GM21447 (cell line): Measurements from ENCODE around the gene SHISAL1.
"Not testable (repeated sequence)": the region's sequence is repeated elsewhere in the genome, so short reads cannot be mapped to it uniquely, and the experiment has no call there.

Source experiments
- ATAC-seq: cut with Tn5 transposase; IDR thresholded peaks from one replicate; pipeline ENCODE4 v1.9.1; 2021; ENCODE audit not compliant: unreplicated experiment

Gene SHISAL1

DNA sequence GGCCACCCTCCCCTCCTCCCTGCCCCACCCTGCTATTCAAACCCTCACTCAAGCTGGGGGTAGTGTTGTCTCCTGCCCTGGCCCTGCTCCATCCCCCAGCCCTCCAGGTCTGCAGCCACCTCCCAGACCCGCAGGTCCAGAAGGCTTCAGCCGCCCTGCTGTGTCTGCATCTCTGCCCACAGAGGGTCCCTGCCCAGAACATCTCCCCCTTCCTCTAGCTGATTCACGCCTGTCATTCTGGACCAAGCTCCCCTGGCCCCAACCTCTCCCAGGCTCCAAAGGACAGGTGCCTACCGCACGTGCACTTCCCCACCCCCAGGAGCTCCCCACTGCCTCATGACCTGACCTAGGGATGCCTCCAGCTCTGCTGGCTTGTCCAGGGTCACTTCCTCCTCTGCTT, 16.0 kb upstream of the SHISAL1 start:
- ATAC-seq, result no peak

GRCh38 chr22:44328326-44328725, 15.6 kb upstream of the SHISAL1 start:
- ATAC-seq, result no peak

DNA sequence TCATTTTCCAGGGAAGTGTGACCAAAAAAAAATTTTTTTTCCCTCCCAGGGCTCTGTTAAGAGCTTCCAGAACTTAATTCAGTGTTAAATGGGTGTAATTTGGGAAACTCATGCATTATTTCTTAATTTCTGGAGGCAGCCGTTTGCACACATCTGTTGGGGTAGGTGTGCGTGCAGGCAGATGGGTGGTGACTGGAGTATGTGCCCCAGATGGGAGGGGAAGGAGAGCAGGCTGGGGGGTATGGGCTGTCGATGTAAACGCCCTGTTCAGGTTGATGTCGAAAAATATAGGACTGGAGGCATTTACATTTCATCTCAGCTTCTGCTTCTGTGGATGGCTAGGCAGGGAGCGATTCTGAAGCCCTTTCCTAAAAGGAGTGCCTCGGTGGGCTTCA, 13.7 kb upstream of the SHISAL1 start:
- ATAC-seq, result no peak

GRCh38 chr22:44325718-44326490, 13.2 kb upstream of the SHISAL1 start:
- no peak for ATAC-seq

- ATAC-seq, result not testable (repeated sequence)
Measured at GRCh38 chr22:44323140-44323790, 10.5 kb upstream of the SHISAL1 start.

- no peak for ATAC-seq
Measured at GRCh38 chr22:44319685-44320084, 6.9 kb upstream of the SHISAL1 start.

DNA sequence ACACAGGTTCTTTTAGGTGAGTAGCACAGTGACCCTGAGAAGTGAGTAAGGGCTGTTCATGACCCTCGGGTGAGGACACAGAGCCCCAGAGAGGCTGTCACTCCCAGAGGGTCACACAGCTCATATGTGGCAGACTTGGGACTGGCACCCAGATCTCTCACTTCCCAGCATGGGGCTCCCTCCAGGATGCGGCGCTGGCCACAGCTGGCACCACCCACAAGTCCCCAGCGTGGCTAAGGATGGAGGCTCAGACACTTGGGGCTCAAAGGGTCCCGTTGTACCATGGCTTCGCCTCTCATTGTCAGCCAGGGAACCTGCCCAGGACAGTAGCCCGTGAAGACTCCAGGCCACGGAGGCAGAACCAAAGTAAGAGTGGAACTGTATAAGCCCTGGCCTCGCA, 6.0 kb upstream of the SHISAL1 start:
- ATAC-seq, result no peak

DNA sequence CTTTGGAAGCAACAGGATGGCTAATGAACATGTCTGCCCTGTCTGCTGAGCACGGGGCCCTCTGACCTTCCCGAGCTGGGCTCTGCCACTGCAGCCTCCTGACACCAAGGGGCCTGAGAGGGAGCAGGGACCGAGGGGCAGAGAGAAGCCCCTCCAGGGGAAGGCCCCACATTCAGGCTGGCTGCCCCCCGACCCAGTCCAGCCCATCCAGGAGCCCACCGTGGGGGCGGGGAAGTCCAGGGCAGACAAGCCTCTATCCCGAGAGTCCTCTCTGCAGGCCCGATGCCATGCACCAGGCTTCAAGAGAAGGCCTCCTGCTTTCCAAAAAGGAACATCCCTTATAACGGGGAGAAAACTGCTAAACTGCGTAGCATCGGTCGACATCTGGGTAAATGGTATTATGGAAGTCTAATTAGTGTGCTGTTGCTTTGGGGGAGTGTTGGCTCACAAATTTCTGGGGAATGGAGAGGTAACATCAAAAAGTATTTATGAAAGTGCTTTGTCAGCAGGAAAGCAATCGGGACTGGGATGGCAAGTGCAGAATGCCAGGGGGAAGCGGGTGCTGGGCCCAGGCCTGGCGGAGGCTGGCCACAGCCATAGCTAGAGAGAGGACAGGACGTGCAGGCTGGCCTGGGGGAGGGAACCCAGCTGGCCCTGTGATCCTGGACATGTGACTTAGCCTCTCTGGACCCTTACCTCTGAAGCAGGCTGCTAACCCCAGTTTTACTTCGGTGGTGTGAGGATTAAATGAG, 5.3 kb upstream of the SHISAL1 start:
- no peak for ATAC-seq

- no peak for ATAC-seq
Measured at GRCh38 chr22:44317123-44317444, 4.3 kb upstream of the SHISAL1 start.

GRCh38 chr22:44316393-44317122, 3.8 kb upstream of the SHISAL1 start:
- no peak for ATAC-seq

DNA sequence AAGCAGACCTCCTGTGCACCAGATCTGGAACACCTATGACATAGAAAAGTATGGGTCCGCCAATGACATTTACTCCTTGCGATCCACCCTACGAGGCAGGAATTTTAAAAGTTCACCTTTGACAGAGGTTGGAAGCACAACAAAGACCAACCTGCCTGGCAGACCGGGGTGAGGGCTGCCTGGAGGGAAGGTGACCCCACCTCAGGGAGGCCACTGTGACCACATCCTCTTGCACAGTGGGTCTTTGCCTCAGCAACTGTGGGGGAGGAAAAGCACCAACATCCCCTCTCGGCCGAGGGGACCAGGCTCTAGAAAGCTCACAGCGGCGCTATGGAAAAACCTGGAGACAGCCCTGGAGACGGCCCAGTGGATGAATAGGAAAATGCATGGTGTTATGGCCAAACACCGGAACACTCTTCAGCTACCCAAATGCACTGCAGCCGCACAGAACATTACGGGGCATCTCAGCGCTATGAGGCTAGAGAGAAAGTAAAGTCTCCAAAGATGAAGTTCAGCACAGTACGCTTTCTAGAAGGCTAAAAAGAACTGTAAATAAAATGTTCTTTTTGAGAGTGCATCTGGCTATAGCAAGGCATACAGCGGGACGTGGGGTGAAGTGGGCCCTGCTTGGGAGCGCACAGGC, 1.8 kb upstream of the SHISAL1 start:
- ATAC-seq, result no peak

DNA sequence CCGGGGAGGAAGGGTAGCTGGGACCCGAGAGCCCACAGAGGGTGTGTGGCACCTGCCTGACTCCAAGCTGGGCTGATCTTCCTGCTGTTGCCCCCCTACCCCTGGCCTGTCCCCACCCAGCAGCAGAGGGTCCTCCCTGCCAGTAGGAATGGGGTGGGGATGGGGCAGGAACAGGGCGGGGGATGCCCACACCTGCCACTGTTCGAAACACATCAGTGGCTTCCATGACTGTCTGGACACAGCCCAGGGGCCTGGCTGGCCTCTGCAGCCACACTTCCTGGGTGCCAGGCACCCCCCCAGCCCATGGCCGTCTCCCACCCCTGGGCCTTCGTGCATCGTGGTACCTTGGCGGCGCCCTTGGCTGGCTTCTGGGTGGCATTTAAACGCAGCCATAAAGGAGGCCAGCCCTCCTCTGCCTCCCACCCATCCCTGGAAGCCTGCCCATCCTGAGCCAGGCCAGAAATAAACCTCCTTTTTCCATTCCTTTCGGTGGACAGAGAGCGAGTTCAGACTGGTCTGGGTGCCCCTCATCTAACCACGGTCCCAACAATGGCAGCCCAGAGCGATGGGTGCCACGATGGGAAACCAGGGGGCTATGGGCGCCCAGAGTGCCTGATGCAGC, 745 bp upstream of the SHISAL1 start:
- ATAC-seq, result no peak

GRCh38 chr22:44311855-44312170, 938 bp downstream of the SHISAL1 start:
- no peak for ATAC-seq

DNA sequence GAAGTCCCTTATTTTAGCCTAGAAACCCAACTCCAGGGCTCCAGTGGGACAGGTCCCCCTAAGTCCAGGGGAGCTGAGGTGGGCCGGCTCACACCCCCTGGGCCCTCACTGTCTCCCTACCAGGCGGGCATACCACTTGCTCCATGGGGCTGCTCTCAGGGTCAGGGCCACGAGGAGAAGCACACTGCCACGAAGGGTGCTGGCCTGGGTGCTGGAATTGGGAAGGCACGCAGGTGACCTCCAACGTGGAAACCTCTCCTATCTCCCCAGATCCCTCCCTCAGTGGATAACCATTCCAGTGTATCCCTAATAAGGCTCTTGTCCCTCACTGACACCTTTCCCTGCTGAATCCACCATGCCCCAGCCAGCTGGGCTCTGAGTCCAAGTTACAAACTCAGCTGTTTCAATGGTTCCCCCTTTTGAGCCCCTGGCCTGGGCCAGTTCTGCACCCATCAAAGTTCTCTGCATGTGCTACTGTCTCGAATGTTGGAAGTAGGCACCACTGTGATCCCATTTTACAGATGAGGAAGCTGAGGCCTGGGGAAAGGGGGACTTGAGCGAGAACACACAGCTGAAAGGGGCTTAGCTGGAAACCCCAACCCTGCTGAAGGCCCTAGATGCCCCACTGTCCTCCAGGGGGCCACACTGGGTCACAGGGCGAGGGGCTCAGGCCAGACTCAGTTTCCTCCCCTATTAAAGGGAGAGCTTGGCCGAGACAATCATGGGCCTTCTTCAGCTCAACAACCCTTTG, 1.5 kb downstream of the SHISAL1 start:
- ATAC-seq, result no peak

- ATAC-seq, result no peak
Measured at GRCh38 chr22:44309647-44310046, 3.1 kb downstream of the SHISAL1 start.

DNA sequence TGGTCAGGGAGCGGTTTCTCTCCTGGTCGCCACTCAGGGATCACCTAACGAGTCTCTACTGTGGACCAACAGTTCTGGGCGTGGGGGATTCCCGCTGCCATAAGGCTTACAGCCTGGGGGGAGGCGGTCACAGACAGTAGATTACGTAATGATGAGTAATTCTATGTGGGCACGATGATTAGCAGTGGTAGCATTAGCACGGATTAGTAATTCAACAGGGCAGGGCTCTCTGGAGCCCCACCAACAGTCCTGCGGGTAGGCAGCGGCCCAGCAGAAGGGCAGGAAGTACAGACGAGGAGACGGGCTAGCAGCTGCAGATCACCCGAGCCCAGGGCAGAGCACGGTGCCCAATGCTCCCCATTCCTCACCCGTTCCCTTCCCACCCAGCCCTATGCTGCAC, 3.6 kb downstream of the SHISAL1 start:
- no peak for ATAC-seq

DNA sequence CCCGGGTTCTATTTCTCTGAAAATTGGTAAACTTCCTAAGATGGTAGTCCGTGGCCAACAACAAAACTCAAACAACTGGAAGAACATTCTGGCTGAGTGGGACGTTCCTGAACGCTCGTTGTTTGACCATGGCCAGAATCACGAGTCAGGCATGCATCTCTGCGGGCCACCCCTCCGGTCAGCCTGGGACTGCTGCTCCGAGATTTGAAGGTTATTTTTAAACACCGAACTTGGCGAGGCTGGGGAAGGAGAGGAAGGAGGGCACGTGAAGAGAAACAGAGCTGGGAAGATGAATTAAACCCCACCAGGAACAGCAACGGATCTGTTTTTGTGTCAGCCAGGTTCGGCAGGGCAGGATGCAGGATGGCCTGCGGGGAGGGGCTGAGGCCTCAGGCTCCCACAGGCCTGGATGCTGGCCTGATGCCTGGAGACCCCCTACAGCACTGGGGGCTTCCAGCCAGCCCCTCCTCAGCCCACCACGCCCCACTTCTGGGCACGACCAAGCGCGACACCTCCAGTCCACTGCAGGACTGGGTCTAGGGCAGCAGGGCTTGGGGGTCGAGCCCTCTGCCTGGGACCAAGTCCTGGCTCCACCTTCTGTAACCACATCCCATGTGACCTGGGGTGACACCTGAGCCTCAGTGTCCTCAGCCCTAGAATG, 5.1 kb downstream of the SHISAL1 start:
- ATAC-seq, result no peak

DNA sequence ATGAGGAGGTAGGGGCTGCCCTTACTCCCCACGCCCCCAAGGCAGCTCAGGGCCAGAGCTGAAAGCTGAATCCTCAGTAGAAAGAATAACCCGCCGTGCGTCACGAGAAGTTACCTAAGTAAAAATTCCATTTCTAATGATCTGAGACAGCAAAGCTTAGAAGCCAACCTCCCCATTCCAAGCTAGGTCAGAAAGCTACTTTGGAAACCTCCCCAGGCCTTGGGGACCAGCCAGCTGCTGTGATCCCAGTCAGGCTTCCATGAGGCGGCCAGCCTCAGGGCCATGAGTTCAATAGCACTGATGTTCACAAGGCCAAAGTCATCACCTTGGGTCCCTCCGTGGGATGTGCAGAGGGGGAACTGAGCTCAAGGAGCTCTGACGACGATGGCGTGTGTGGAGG, 6.9 kb downstream of the SHISAL1 start:
- ATAC-seq, result no peak

DNA sequence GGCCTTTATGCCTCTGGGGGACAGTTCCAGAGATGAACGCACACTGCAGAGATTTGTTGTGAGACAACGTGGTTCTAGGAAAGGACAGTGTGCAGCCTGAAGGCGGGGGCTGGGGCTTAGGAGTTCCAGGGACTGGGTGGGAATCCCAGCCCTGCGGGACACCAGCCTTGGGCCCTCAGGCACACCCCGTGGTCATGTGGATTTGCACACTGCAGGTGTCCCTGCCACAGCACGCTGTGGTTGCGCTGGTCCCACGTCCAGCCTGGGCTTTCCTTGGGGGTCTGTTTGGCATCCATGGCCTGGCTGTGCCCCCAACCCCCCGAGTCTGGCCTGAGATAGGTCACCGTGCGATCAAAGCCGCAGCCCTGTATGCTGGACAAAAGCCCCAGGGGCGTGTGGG, 7.3 kb downstream of the SHISAL1 start:
- no peak for ATAC-seq

GRCh38 chr22:44304911-44305310, 7.8 kb downstream of the SHISAL1 start:
- no peak for ATAC-seq
